SH-SY5Y (cell line): ENCODE results near the gene ADNP2.

Source experiments
- GATA2 ChIP-seq: IDR thresholded peaks from 2 replicates; pipeline ENCODE4 v1.6.1; 2011; ENCODE audit warnings: mild to moderate bottlenecking, low read depth, low read length
- GATA3 ChIP-seq: IDR thresholded peaks from 2 replicates; pipeline ENCODE4 v1.6.1; 2011; ENCODE audit warnings: low read depth, mild to moderate bottlenecking, low read length, moderate library complexity

- TF ChIP-seq GATA2: no peak
- no peak for TF ChIP-seq GATA3
Observed at GRCh38 chr18:80137137-80137536, 28.1 kb downstream of the ADNP2 start.
